SU-DHL-6 (cell line): Measurements from ENCODE around the gene SEPHS2.

ENCODE experiments used
- CTCF ChIP-seq: fragments of 200-600 bp; sonication (generic); IDR thresholded peaks from one replicate; pipeline ENCODE4 v1.5.1; 2017; ENCODE audit warnings: antibody characterized with exemption, mild to moderate bottlenecking, low read length, moderate library complexity; ENCODE audit not compliant: insufficient read depth, poor library complexity, severe bottlenecking
- EZH2phosphoT487 ChIP-seq: fragments of 200-600 bp; sonication (generic), shearing (Covaris generic); conservative IDR thresholded peaks from 2 replicates; pipeline ENCODE4 v1.6.1; 2018; ENCODE audit warnings: mild to moderate bottlenecking, antibody characterized with exemption, low read length, moderate library complexity, mixed read lengths

- no peak for TF ChIP-seq CTCF
- no peak for TF ChIP-seq EZH2phosphoT487
Measured at GRCh38 chr16:30438835-30439234, 6.8 kb downstream of the SEPHS2 start.
